ENCODE results near the gene HMGN3. TPM values are rescaled to one million over a fixed set of nuclear protein-coding genes. Genes with fewer than 3 reads are reported as not detected.

HMGN3 gene
- total RNA-seq, 2 experiments from 2014 or later: 97.5 to 105 TPM

DNA sequence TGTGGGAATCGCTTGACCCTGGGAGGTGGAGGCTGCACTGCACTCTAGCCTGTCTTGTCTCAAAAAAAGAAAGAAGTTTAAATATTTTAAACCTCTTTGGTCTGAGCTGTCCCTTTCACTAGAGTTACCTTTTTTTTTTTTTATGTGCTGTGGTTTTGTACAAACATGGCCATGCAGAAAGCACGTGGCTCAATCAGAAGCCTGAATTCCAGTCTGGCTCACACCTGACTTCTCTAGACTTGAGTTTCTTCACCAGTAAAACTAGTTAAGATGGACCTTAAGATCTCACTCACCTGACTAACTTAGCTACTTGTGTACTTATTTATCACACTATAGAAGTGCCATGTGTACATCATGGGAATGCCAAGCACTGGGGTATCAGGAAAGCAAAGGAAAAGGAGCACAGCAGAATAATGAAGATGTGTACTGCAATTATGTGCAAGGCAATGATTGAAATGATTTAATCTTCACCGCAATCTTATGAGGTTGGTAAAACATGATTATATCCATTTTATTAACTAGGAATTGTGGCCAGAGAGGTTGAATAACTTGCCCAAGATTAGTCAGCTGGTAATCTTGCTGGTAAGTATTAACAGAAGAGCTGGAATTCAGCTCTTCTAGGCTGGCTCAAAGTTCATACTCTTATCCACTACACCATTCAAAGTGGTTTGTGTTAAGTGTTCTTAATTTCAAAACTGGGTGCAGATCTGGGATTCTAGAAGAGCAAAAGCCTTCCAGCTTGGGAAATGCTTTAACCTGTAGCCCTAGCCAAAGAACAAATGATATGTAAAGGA is 10.7 kb downstream of the HMGN3 start:
- CTCF ChIA-PET (ENCODE audit: unreplicated experiment): no interaction called here
- no peak for TF ChIP-seq EZH2phosphoT487 (IDR thresholded peaks at IDR 0.05; ENCODE audit: borderline replicate concordance, low read depth, low read length)
- TF ChIP-seq, protein P1, sequence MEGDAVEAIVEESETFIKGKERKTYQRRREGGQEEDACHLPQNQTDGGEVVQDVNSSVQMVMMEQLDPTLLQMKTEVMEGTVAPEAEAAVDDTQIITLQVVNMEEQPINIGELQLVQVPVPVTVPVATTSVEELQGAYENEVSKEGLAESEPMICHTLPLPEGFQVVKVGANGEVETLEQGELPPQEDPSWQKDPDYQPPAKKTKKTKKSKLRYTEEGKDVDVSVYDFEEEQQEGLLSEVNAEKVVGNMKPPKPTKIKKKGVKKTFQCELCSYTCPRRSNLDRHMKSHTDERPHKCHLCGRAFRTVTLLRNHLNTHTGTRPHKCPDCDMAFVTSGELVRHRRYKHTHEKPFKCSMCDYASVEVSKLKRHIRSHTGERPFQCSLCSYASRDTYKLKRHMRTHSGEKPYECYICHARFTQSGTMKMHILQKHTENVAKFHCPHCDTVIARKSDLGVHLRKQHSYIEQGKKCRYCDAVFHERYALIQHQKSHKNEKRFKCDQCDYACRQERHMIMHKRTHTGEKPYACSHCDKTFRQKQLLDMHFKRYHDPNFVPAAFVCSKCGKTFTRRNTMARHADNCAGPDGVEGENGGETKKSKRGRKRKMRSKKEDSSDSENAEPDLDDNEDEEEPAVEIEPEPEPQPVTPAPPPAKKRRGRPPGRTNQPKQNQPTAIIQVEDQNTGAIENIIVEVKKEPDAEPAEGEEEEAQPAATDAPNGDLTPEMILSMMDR (conservative IDR thresholded peaks at IDR 0.05; ENCODE audit: low read length): no peak
- POLR2A ChIA-PET: interaction anchor here (0.6 kb wide), 2 partner anchors 10 to 329 kb away, joined by 3 read pairs; no protein-coding TSS in a partner anchor
- Histone ChIP-seq H3K27ac (ENCODE audit: low read depth, low read length, poor library complexity, severe bottlenecking) (no peak overlapping the region), H3K4me1 (ENCODE audit: insufficient read depth, low read length, poor library complexity, severe bottlenecking) (no peaks in the 10 kb centered on the region), H3K36me3 (ENCODE audit: insufficient read depth, low read length) (peaks cover 4% of the 10 kb centered on the region; the same call in 1 of the 2 replicates), H3K4me3 (ENCODE audit: low read depth, low read length, poor library complexity, severe bottlenecking) (no peak overlapping the region), H2AFZ (ENCODE audit: low read length) (no peak overlapping the region), H3K79me2 (ENCODE audit: insufficient read depth, low read depth, low read length) (peaks cover 48% of the 10 kb centered on the region), H3K4me2 (ENCODE audit: low read length) (no peak overlapping the region), H3K9me3 (ENCODE audit: low read length) (no peaks in the 10 kb centered on the region), H3K9me2 (ENCODE audit: insufficient read depth, low read length) (no peaks in the 10 kb centered on the region), H4K20me1 (ENCODE audit: insufficient read depth, low read length) (0 out of 2 replicates have a peak, but pooled peaks cover 3% of the 10 kb centered on the region)
- no peak for DNase-seq (ENCODE audit: low spot score)
- BruUV-seq (replicated peaks): no TSS peak
- intact Hi-C loops (cut with micrococcal nuclease; ENCODE audit: unreplicated experiment): no loop called here

DNA sequence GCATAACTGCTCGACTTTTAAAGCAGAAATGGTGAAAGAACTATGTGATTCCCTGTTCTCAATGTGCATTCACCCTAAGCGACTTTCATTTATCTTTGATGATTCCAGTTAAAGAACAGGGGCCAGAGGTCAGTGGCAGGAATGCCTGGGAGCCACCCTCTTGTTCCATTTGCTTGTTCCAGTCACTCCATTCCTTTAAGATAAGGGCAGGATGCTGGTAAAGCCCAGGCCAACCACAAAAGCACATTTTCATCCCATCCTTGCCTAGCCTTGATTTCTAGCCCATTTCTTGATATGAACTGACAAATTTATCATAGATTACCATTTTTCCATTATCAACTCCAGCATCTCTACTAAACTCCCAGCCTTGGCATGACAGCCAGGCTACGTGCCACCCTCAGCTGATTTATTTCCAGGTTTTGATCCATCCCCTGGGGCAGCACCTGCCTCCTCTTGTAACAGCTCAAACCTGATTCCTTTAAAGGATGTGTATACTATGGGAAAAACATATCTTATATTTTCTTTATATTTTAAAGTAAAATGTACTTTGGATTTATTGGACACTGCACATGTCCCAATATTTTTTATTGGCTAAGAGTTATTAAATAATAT is 19.2 kb downstream of the HMGN3 start:
- Histone ChIP-seq H3K27ac (ENCODE audit: low read depth, low read length, poor library complexity, severe bottlenecking) (no peak overlapping the region), H3K36me3 (ENCODE audit: insufficient read depth, low read length) (peaks cover 2% of the 10 kb centered on the region; the same call in 1 of the 2 replicates), H3K4me3 (ENCODE audit: low read depth, low read length, poor library complexity, severe bottlenecking) (no peak overlapping the region), H3K79me2 (ENCODE audit: insufficient read depth, low read depth, low read length) (peaks cover 15% of the 10 kb centered on the region; the same call in 1 of the 2 replicates), H3K9me2 (ENCODE audit: insufficient read depth, low read length) (no peaks in the 10 kb centered on the region), H2AFZ (ENCODE audit: low read length) (no peak overlapping the region), H3K4me2 (ENCODE audit: low read length) (no peak overlapping the region), H3K4me1 (ENCODE audit: insufficient read depth, low read length, poor library complexity, severe bottlenecking) (no peaks in the 10 kb centered on the region), H3K9me3 (ENCODE audit: low read length) (no peaks in the 10 kb centered on the region), H4K20me1 (ENCODE audit: insufficient read depth, low read length) (no peaks in the 10 kb centered on the region)
- TF ChIP-seq, protein P1 (conservative IDR thresholded peaks at IDR 0.05; ENCODE audit: low read length): no peak
- no peak for TF ChIP-seq EZH2phosphoT487 (IDR thresholded peaks at IDR 0.05; ENCODE audit: borderline replicate concordance, low read depth, low read length)
- BruUV-seq (replicated peaks): no TSS peak
- intact Hi-C loops (cut with micrococcal nuclease; ENCODE audit: unreplicated experiment): no loop called here
- DNase-seq (ENCODE audit: low spot score): no peak
- POLR2A ChIA-PET: interaction anchor here (0.5 to 1.3 kb wide), 3 partner anchors 11 to 102 kb away, joined by 3 read pairs; no protein-coding TSS in a partner anchor
- CTCF ChIA-PET (ENCODE audit: unreplicated experiment): no interaction called here

Measured in OCI-LY7 (cell line).